Mucosa of rectum (tissue), 2 donors: Measurements from ENCODE around the gene C5orf46.

Experiments
- H3K27ac ChIP-seq, 2 donors: one replicate each; pipeline ENCODE4 v1.7.0; 2013; ENCODE audit warnings: inconsistent platforms in 2 of 2, low read depth in 2 of 2, low read length in 2 of 2
- H3K27me3 ChIP-seq, 2 donors: one replicate each; pipeline ENCODE4 v1.7.0; 2013; ENCODE audit warnings: low read length in 2 of 2; ENCODE audit not compliant: control insufficient read depth in 2 of 2, insufficient read depth in 2 of 2
- H3K36me3 ChIP-seq, 2 donors: one replicate each; pipeline ENCODE4 v1.7.0; 2013; ENCODE audit warnings: low read length in 2 of 2; ENCODE audit not compliant: control insufficient read depth in 2 of 2, insufficient read depth in 2 of 2
- H3K4me1 ChIP-seq, 2 donors: one replicate each; pipeline ENCODE4 v1.7.0; 2013; ENCODE audit warnings: low read length in 2 of 2, mild to moderate bottlenecking in 1 of 2; ENCODE audit not compliant: control insufficient read depth in 2 of 2, insufficient read depth in 2 of 2
- H3K4me3 ChIP-seq, 2 donors: one replicate each; pipeline ENCODE4 v1.7.0; 2013; ENCODE audit warnings: low read length in 2 of 2
- H3K9ac ChIP-seq, 2 donors: one replicate each; pipeline ENCODE4 v1.7.0; 2013; ENCODE audit warnings: low read length in 2 of 2, low read depth in 1 of 2, mild to moderate bottlenecking in 1 of 2
- H3K9me3 ChIP-seq, 2 donors: one replicate each; pipeline ENCODE4 v1.7.0; 2013; ENCODE audit warnings: low read length in 2 of 2; ENCODE audit not compliant: control insufficient read depth in 2 of 2
- donor health status: healthy.
- donor health status: Normal muscosa, but diverticular disease.

C5orf46 gene

GRCh38 chr5:147859962-147860640 is 46.2 kb downstream of the C5orf46 start:
- no peak overlapping the region for H3K9ac ChIP-seq
- H3K9me3 ChIP-seq, result no peaks in the 10 kb centered on the region
- no peak overlapping the region for H3K4me3 ChIP-seq
- H3K36me3 ChIP-seq, result no peaks in the 10 kb centered on the region
- H3K27me3 ChIP-seq, result no peaks in the 10 kb centered on the region
- H3K4me1 ChIP-seq, result peaks cover 0 to 9% of the 10 kb centered on the region in 2 donors
- H3K27ac ChIP-seq, result no peak overlapping the region

GRCh38 chr5:147858565-147858964 is 47.8 kb downstream of the C5orf46 start:
- Histone ChIP-seq H3K9ac (no peak overlapping the region), H3K27me3 (no peaks in the 10 kb centered on the region)

GRCh38 chr5:147857302-147858129 is 48.8 kb downstream of the C5orf46 start:
- H3K27ac ChIP-seq, result no peak overlapping the region
- H3K4me3 ChIP-seq, result no peak overlapping the region
- H3K27me3 ChIP-seq, result no peaks in the 10 kb centered on the region
- H3K9ac ChIP-seq, result no peak overlapping the region
- peaks cover 0 to 4% of the 10 kb centered on the region in 2 donors for H3K4me1 ChIP-seq
- H3K9me3 ChIP-seq, result no peaks in the 10 kb centered on the region
- no peaks in the 10 kb centered on the region for H3K36me3 ChIP-seq

More at GRCh38 chr5:147858565-147858964, 47.8 kb downstream of the C5orf46 start:
- no peaks in the 10 kb centered on the region for H3K9me3 ChIP-seq
- H3K36me3 ChIP-seq, result no peaks in the 10 kb centered on the region
- H3K4me3 ChIP-seq, result no peak overlapping the region
- H3K4me1 ChIP-seq, result peaks cover 0 to 4% of the 10 kb centered on the region in 2 donors
- no peak overlapping the region for H3K27ac ChIP-seq

- Histone ChIP-seq H3K27me3 (no peaks in the 10 kb centered on the region), H3K9me3 (no peaks in the 10 kb centered on the region), H3K4me1 (peaks cover 0 to 4% of the 10 kb centered on the region in 2 donors), H3K4me3 (no peak overlapping the region), H3K9ac (no peak overlapping the region), H3K27ac (no peak overlapping the region), H3K36me3 (no peaks in the 10 kb centered on the region)
Measured at GRCh38 chr5:147856801-147857200, 49.5 kb downstream of the C5orf46 start.

- Histone ChIP-seq H3K4me1 (peaks cover 0 to 4% of the 10 kb centered on the region in 2 donors), H3K9ac (no peak overlapping the region), H3K27ac (no peak overlapping the region), H3K4me3 (no peak overlapping the region), H3K27me3 (no peaks in the 10 kb centered on the region), H3K36me3 (no peaks in the 10 kb centered on the region), H3K9me3 (no peaks in the 10 kb centered on the region)
Measured at GRCh38 chr5:147855774-147856069, 50.6 kb downstream of the C5orf46 start.

- H3K9me3 ChIP-seq, result no peaks in the 10 kb centered on the region
- peaks cover 0 to 1% of the 10 kb centered on the region in 2 donors for H3K4me1 ChIP-seq
- no peak overlapping the region for H3K4me3 ChIP-seq
- H3K9ac ChIP-seq, result no peak overlapping the region
- H3K27me3 ChIP-seq, result no peaks in the 10 kb centered on the region
- no peak overlapping the region for H3K27ac ChIP-seq
- no peaks in the 10 kb centered on the region for H3K36me3 ChIP-seq
Measured at GRCh38 chr5:147854894-147855773, 51.2 kb downstream of the C5orf46 start.

- no peaks in the 10 kb centered on the region for H3K4me1 ChIP-seq
Measured at GRCh38 chr5:147854331-147854730, 52.0 kb downstream of the C5orf46 start.

GRCh38 chr5:147853372-147853987 is 52.9 kb downstream of the C5orf46 start:
- no peak overlapping the region for H3K27ac ChIP-seq
- H3K9ac ChIP-seq, result no peak overlapping the region
- no peaks in the 10 kb centered on the region for H3K4me1 ChIP-seq
- no peaks in the 10 kb centered on the region for H3K9me3 ChIP-seq
- H3K36me3 ChIP-seq, result no peaks in the 10 kb centered on the region
- no peaks in the 10 kb centered on the region for H3K27me3 ChIP-seq
- no peak overlapping the region for H3K4me3 ChIP-seq

More at GRCh38 chr5:147854331-147854730, 52.0 kb downstream of the C5orf46 start:
- no peak overlapping the region for H3K9ac ChIP-seq
- H3K27ac ChIP-seq, result no peak overlapping the region
- no peaks in the 10 kb centered on the region for H3K27me3 ChIP-seq
- H3K4me3 ChIP-seq, result no peak overlapping the region
- H3K36me3 ChIP-seq, result no peaks in the 10 kb centered on the region
- H3K9me3 ChIP-seq, result no peaks in the 10 kb centered on the region

- Histone ChIP-seq H3K27ac (no peak overlapping the region), H3K9ac (no peak overlapping the region), H3K4me1 (no peaks in the 10 kb centered on the region), H3K27me3 (no peaks in the 10 kb centered on the region), H3K9me3 (no peaks in the 10 kb centered on the region), H3K4me3 (no peak overlapping the region), H3K36me3 (no peaks in the 10 kb centered on the region)
Measured at GRCh38 chr5:147852365-147852764, 54.0 kb downstream of the C5orf46 start.
